H1 (cell line): Measurements from ENCODE around the gene ZNF155. TPM values are rescaled to one million over a fixed set of nuclear protein-coding genes. Genes with fewer than 3 reads are reported as not detected.
A peak's percentile ranks its signal among the peaks of the same experiment; 100 is the strongest.

Experiments used
- CTCF ChIA-PET: fragments of 300-600 bp; sonication (Branson Sonifier 250); formaldehyde crosslinking; loops from one replicate; lab custom pipeline; 2021; ENCODE audit not compliant: partially characterized antibody; lab: Charles Lee
- POLR2A ChIA-PET: fragments of 300-600 bp; sonication (Branson Sonifier 250); formaldehyde crosslinking; loops from one replicate; lab custom pipeline; 2021; ENCODE audit warnings: inconsistent platforms; ENCODE audit not compliant: partially characterized antibody; lab: Charles Lee
- DNase-seq, 2 experiments: peaks; one replicate each; pipeline versions ENCODE4 v3.0.0 to v3.0.0-alpha.2; 2010 to 2022; ENCODE audit warnings: low spot score in 2 of 2, low read depth in 1 of 2, mixed read lengths in 1 of 2
- FAIRE-seq: peaks from 2 replicates; lab custom pipeline; 2011; peaks lifted over from hg19 to GRCh38; lab: Jason Lieb, UNC
- H2AFZ ChIP-seq: 2 replicates; pipeline ENCODE4 v1.8.1; 2012; ENCODE audit warnings: low read length, inconsistent platforms
- H2AK5ac ChIP-seq: 2 replicates; pipeline ENCODE4 v1.6.1; 2013; ENCODE audit warnings: low read depth, low read length
- H2BK120ac ChIP-seq: replicated peaks from 2 replicates; pipeline ENCODE3; 2013; ENCODE audit warnings: low read depth, low read length, inconsistent platforms
- H2BK12ac ChIP-seq: 2 replicates; pipeline ENCODE4 v1.6.1; 2013; ENCODE audit warnings: low read depth, low read length
- H2BK15ac ChIP-seq: 2 replicates; pipeline ENCODE4 v1.6.1; 2013; ENCODE audit warnings: low read length
- H2BK20ac ChIP-seq: 2 replicates; pipeline ENCODE4 v1.6.1; 2013; ENCODE audit warnings: low read length
- H2BK5ac ChIP-seq: 2 replicates; pipeline ENCODE4 v1.6.1; 2013; ENCODE audit warnings: low read depth, low read length
- H3K14ac ChIP-seq: 2 replicates; pipeline ENCODE4 v1.6.1; 2013; ENCODE audit warnings: inconsistent platforms; ENCODE audit not compliant: insufficient read length
- H3K18ac ChIP-seq: 2 replicates; pipeline ENCODE4 v1.6.1; 2013; ENCODE audit warnings: low read length; ENCODE audit errors: extremely low read depth
- H3K23ac ChIP-seq: 2 replicates; pipeline ENCODE4 v1.6.1; 2013; ENCODE audit warnings: inconsistent platforms; ENCODE audit not compliant: insufficient read length
- H3K23me2 ChIP-seq: 2 replicates; pipeline ENCODE4 v1.6.1; 2013; ENCODE audit warnings: low read depth, low read length
- H3K27ac ChIP-seq: 2 replicates; pipeline ENCODE4 v1.6.1; 2011; ENCODE audit warnings: low read depth, low read length, inconsistent platforms
- H3K27me3 ChIP-seq, 4 experiments: replicated peaks in 1 of 4; 1 replicate in 1 of 4; 2 replicates in 3 of 4; pipeline versions ENCODE4 v1.6.1 to v1.8.1; 2011 to 2013; ENCODE audit warnings: low read length in 3 of 4, mild to moderate bottlenecking in 3 of 4, inconsistent platforms in 2 of 4, mixed read lengths in 2 of 4, moderate library complexity in 1 of 4; ENCODE audit not compliant: control insufficient read depth in 3 of 4, insufficient read depth in 3 of 4; ENCODE audit errors: extremely low read depth in 1 of 4
- H3K36me3 ChIP-seq, 4 experiments: 2 replicates each; pipeline versions ENCODE4 v1.6.1 to v1.8.1; 2011 to 2013; ENCODE audit warnings: mild to moderate bottlenecking in 4 of 4, low read length in 3 of 4, moderate library complexity in 2 of 4, control low read depth in 1 of 4, inconsistent platforms in 1 of 4; ENCODE audit not compliant: insufficient read depth in 4 of 4, control insufficient read depth in 2 of 4
- H3K4ac ChIP-seq: replicated peaks from 2 replicates; pipeline ENCODE3; 2013; ENCODE audit warnings: low read length, low read depth, mixed read lengths, inconsistent platforms; ENCODE audit not compliant: insufficient read length
- H3K4me1 ChIP-seq, 4 experiments: replicated peaks in 1 of 4; 1 replicate in 1 of 4; 2 replicates in 3 of 4; pipeline versions ENCODE4 v1.6.1 to v1.8.1; 2011 to 2013; ENCODE audit warnings: low read length in 3 of 4, inconsistent platforms in 2 of 4, mixed read lengths in 1 of 4; ENCODE audit not compliant: insufficient read depth in 4 of 4, control insufficient read depth in 3 of 4
- H3K4me2 ChIP-seq, 2 experiments: 2 replicates each; pipeline versions ENCODE4 v1.6.1 to v1.8.1; 2011 to 2013; ENCODE audit warnings: low read depth in 2 of 2, low read length in 2 of 2, control low read depth in 1 of 2, inconsistent platforms in 1 of 2, mild to moderate bottlenecking in 1 of 2; ENCODE audit not compliant: insufficient read depth in 1 of 2
- H3K4me3 ChIP-seq, 4 experiments: fragments of 200-600, 300-600 bp in 1 of 4; sonication (generic), shearing (Covaris generic), sonication (Bioruptor Twin) in 1 of 4; 2 replicates each; pipeline versions ENCODE4 v1.5.1 to v1.8.1; 2011 to 2016; ENCODE audit warnings: low read length in 4 of 4, low read depth in 3 of 4, control low read depth in 2 of 4, inconsistent platforms in 2 of 4, mild to moderate bottlenecking in 2 of 4, mixed read lengths in 1 of 4, moderate library complexity in 1 of 4; ENCODE audit not compliant: insufficient read depth in 2 of 4; ENCODE audit errors: extremely low read depth in 1 of 4
- H3K56ac ChIP-seq: replicated peaks from 2 replicates; pipeline ENCODE3; 2013; ENCODE audit warnings: low read depth, mild to moderate bottlenecking, mixed read lengths, low read length, inconsistent platforms; ENCODE audit not compliant: insufficient read length
- H3K79me1 ChIP-seq: 2 replicates; pipeline ENCODE4 v1.6.1; 2013; ENCODE audit warnings: low read depth, low read length, control low read depth
- H3K79me2 ChIP-seq, 2 experiments: 2 replicates each; pipeline versions ENCODE4 v1.6.1 to v1.8.1; 2012 to 2013; ENCODE audit warnings: low read length in 2 of 2, mild to moderate bottlenecking in 2 of 2, inconsistent platforms in 1 of 2; ENCODE audit not compliant: insufficient read depth in 2 of 2, control insufficient read depth in 1 of 2
- H3K9ac ChIP-seq, 4 experiments: replicated peaks in 1 of 4; 1 replicate in 1 of 4; 2 replicates in 3 of 4; pipeline versions ENCODE4 v1.6.1 to v1.8.1; 2011 to 2013; ENCODE audit warnings: low read depth in 3 of 4, low read length in 3 of 4, control low read depth in 2 of 4, mild to moderate bottlenecking in 2 of 4, moderate library complexity in 2 of 4, inconsistent platforms in 1 of 4; ENCODE audit errors: extremely low read depth in 1 of 4
- H3K9me3 ChIP-seq, 2 experiments: 2 replicates each; pipeline versions ENCODE4 v1.6.1 to v1.8.1; 2012 to 2013; ENCODE audit warnings: mild to moderate bottlenecking in 2 of 2, moderate library complexity in 2 of 2, control low read depth in 1 of 2, inconsistent platforms in 1 of 2, low read depth in 1 of 2, low read length in 1 of 2, mixed read lengths in 1 of 2; ENCODE audit not compliant: insufficient read depth in 2 of 2
- H4K20me1 ChIP-seq, 2 experiments: replicated peaks in 1 of 2; 2 replicates each; pipeline versions ENCODE3 to v1.8.1; 2011 to 2013; ENCODE audit warnings: inconsistent platforms in 2 of 2, low read length in 2 of 2, mild to moderate bottlenecking in 1 of 2; ENCODE audit not compliant: insufficient read depth in 2 of 2, control insufficient read depth in 1 of 2
- H4K5ac ChIP-seq: 2 replicates; pipeline ENCODE4 v1.6.1; 2013; ENCODE audit warnings: low read length, low read depth, mixed read lengths, inconsistent platforms; ENCODE audit not compliant: insufficient read length
- H4K8ac ChIP-seq: 2 replicates; pipeline ENCODE4 v1.8.0; 2013; ENCODE audit warnings: mild to moderate bottlenecking, moderate library complexity, low read length, inconsistent platforms; ENCODE audit not compliant: insufficient read depth; ENCODE audit errors: extremely low read depth
- H4K91ac ChIP-seq: replicated peaks from 2 replicates; pipeline ENCODE3; 2013; ENCODE audit warnings: low read length, mixed read lengths, inconsistent platforms; ENCODE audit not compliant: insufficient read length
- KDM1A ChIP-seq: fragments of 200-600, 300-600 bp; sonication (generic); IDR thresholded peaks from 2 replicates; pipeline ENCODE4 v1.7.1; 2016; ENCODE audit warnings: mild to moderate bottlenecking, low read length, borderline replicate concordance
- SIN3A ChIP-seq, 2 experiments: IDR thresholded peaks in 1 of 2; conservative IDR thresholded peaks in 1 of 2; 2 replicates each; pipeline ENCODE4 v1.6.1; 2011 to 2012; ENCODE audit warnings: low read length in 2 of 2, improper control_type of control experiment in 1 of 2, low read depth in 1 of 2, mild to moderate bottlenecking in 1 of 2
- WGBS, 2 experiments: shearing (Covaris generic) in 1 of 2; methylation state at CpG; one replicate each; pipeline versions ENCODE4 v1.1.6 to v1.1.7; 2013 to 2015; ENCODE audit warnings: low lambda C conversion rate in 2 of 2, mixed read lengths in 2 of 2, inconsistent platforms in 1 of 2, low coverage in 1 of 2, missing lambda C conversion rate in 1 of 2; ENCODE audit not compliant: insufficient replicate concordance in 2 of 2, insufficient coverage in 1 of 2, insufficient read length in 1 of 2; ENCODE audit errors: extremely low coverage in 1 of 2, missing lambda C conversion rate in 1 of 2; 5-methylcytosine and 5-hydroxymethylcytosine counted together
- polyA plus RNA-seq, 7 experiments: library from polyadenylated mRNA; depleted of rRNA in 3 of 7; stranded (reverse) in 5 of 7; unstranded in 2 of 7; fragments of >200 nt in 5 of 7; fragments of 200-250 nt in 2 of 7; gene quantifications; 1 replicate in 5 of 7; 2 replicates in 1 of 7; 4 replicates in 1 of 7; pipeline versions ENCODE4 v1.2.1 to v1.2.3, GENCODE V29; 2011 to 2013; ENCODE audit warnings: missing spikeins in 2 of 7, mixed read lengths in 2 of 7
- total RNA-seq: library from RNA; stranded (reverse); fragmentation: NEBNext Ultra II Directional; extraction: Animal tissue kit (Norgen Biotek cat#: 25700); gene quantifications from 2 replicates; pipeline ENCODE4 v1.2.1, GENCODE V29; 2021

The ZNF155 gene
- total and polyA plus RNA-seq, 2 of the 8 experiments (the other 6 are each of a cell fraction or from before 2014, with no cell fraction given), result 3.1 to 9.0 TPM

- Histone ChIP-seq H2AK5ac (no peak overlapping the region), H2BK20ac (no peak overlapping the region), H3K9ac (no peak overlapping the region), H4K91ac (no peak overlapping the region), H3K4ac (no peak overlapping the region), H4K20me1 (no peaks in the 10 kb centered on the region), H3K23me2 (no peaks in the 10 kb centered on the region), H3K27ac (no peak overlapping the region), H3K4me1 (no peaks in the 10 kb centered on the region), H4K5ac (no peak overlapping the region), H3K14ac (no peak overlapping the region), H2BK120ac (no peak overlapping the region), H3K36me3 (peaks cover 6 to 52% (median 36%) of the 10 kb centered on the region in 4 experiments; a peak in 6 of 8 replicates), H3K4me2 (no peak overlapping the region), H3K79me2 (no peaks in the 10 kb centered on the region; a peak in 1 of 4 replicates), H4K8ac (no peak overlapping the region), H3K79me1 (no peaks in the 10 kb centered on the region), H2AFZ (no peak overlapping the region), H3K4me3 (no peak overlapping the region), H3K9me3 (peaks cover 35 to 57% of the 10 kb centered on the region in 2 experiments), H3K18ac (no peak overlapping the region), H3K56ac (no peak overlapping the region), H2BK12ac (no peak overlapping the region), H2BK15ac (no peak overlapping the region), H2BK5ac (no peak overlapping the region), H3K23ac (no peak overlapping the region), H3K27me3 (no peaks in the 10 kb centered on the region)
- ChIA-PET POLR2A (no interaction called here), CTCF (interaction anchor here (0.7 kb wide), 1 partner anchor 256 kb away, joined by 3 read pairs; no protein-coding TSS in a partner anchor)
- TF ChIP-seq KDM1A (peak; percentile 39; the same call in 1 of the 2 replicates), SIN3A (conservative IDR thresholded peaks at IDR 0.05 in 1 of 2, IDR thresholded peaks at IDR 0.05 in 1 of 2; ENCODE audit: low read depth in 1 of 2, low read length in 2 of 2) (no peak)
- FAIRE-seq (no peak), DNase-seq (no peak)
- 74% methylated on average over 1 of the region's 1 CpG; no CpG with 5 or more reads in 1 of the 2 experiments for WGBS, 2 experiments
Observed at GRCh38 chr19:44032001-44032610, 48.1 kb downstream of the ZNF155 start.
